ENCODE results near the gene LYL1. TPM values are rescaled to one million over a fixed set of nuclear protein-coding genes. Genes with fewer than 3 reads are reported as not detected.

Gene LYL1
- polyA plus RNA-seq, 1 donor from 2014 or later = not detected

GRCh38 chr19:13095393-13095784, 7.3 kb downstream of the LYL1 start:
- H3K4me2 ChIP-seq (ENCODE audit: low read length) = no peak overlapping the region
- no peaks in the 10 kb centered on the region for H3K79me2 ChIP-seq (replicated peaks; ENCODE audit: insufficient read depth, low read length)
- peaks cover 65% of the 10 kb centered on the region for H3K27me3 ChIP-seq (ENCODE audit: insufficient read depth, low read depth, low read length)
- no peak overlapping the region for H2AFZ ChIP-seq (ENCODE audit: low read depth, low read length)
- no peaks in the 10 kb centered on the region for H4K20me1 ChIP-seq (ENCODE audit: insufficient read depth)
- H3F3A ChIP-seq (ENCODE audit: insufficient read depth, low read length, poor library complexity, severe bottlenecking) = no peaks in the 10 kb centered on the region
- H3K36me3 ChIP-seq (ENCODE audit: insufficient read depth, low read length) = no peaks in the 10 kb centered on the region
- TF ChIP-seq EP300 (conservative IDR thresholded peaks at IDR 0.05; ENCODE audit: poor library complexity, severe bottlenecking) (no peak), CTCF (IDR thresholded peaks at IDR 0.05; ENCODE audit: poor library complexity, severe bottlenecking) (no peak), SMC3 (conservative IDR thresholded peaks at IDR 0.05; ENCODE audit: poor library complexity) (no peak), POLR2AphosphoS5 (IDR thresholded peaks at IDR 0.05) (no peak), REST (IDR thresholded peaks at IDR 0.05; ENCODE audit: borderline replicate concordance) (no peak), TAF1 (IDR thresholded peaks at IDR 0.05; ENCODE audit: low read depth) (no peak), RAD21 (conservative IDR thresholded peaks at IDR 0.05) (no peak), EZH2 (IDR thresholded peaks at IDR 0.05; ENCODE audit: borderline replicate concordance, insufficient read depth, low read length, poor library complexity, severe bottlenecking) (no peak), MXI1 (conservative IDR thresholded peaks at IDR 0.05; ENCODE audit: poor library complexity, severe bottlenecking) (no peak)
- no peaks in the 10 kb centered on the region for H3K9me3 ChIP-seq (ENCODE audit: low read length)
- no peak overlapping the region for H3K9ac ChIP-seq (ENCODE audit: low read length)
- H3K27ac ChIP-seq (ENCODE audit: low read length) = no peak overlapping the region
- no peaks in the 10 kb centered on the region for H3K9me2 ChIP-seq (ENCODE audit: insufficient read depth, low read length)
- H3K4me3 ChIP-seq (ENCODE audit: low read length) = no peak overlapping the region

GRCh38 chr19:13094771-13095392, 7.8 kb downstream of the LYL1 start:
- H3K4me3 ChIP-seq (ENCODE audit: low read length) = no peak overlapping the region
- H3K4me2 ChIP-seq (ENCODE audit: low read length) = no peak overlapping the region
- no peaks in the 10 kb centered on the region for H3K9me2 ChIP-seq (ENCODE audit: insufficient read depth, low read length)
- no peaks in the 10 kb centered on the region for H3K79me2 ChIP-seq (replicated peaks; ENCODE audit: insufficient read depth, low read length)
- H2AFZ ChIP-seq (ENCODE audit: low read depth, low read length) = no peak overlapping the region
- no peaks in the 10 kb centered on the region for H3K36me3 ChIP-seq (ENCODE audit: insufficient read depth, low read length)
- H3K9ac ChIP-seq (ENCODE audit: low read length) = no peak overlapping the region
- H3F3A ChIP-seq (ENCODE audit: insufficient read depth, low read length, poor library complexity, severe bottlenecking) = no peaks in the 10 kb centered on the region
- H4K20me1 ChIP-seq (ENCODE audit: insufficient read depth) = no peaks in the 10 kb centered on the region
- H3K27ac ChIP-seq (ENCODE audit: low read length) = no peak overlapping the region
- TF ChIP-seq SMC3 (conservative IDR thresholded peaks at IDR 0.05; ENCODE audit: poor library complexity) (no peak), EZH2 (IDR thresholded peaks at IDR 0.05; ENCODE audit: borderline replicate concordance, insufficient read depth, low read length, poor library complexity, severe bottlenecking) (no peak), RAD21 (conservative IDR thresholded peaks at IDR 0.05) (no peak), MXI1 (conservative IDR thresholded peaks at IDR 0.05; ENCODE audit: poor library complexity, severe bottlenecking) (no peak), CTCF (IDR thresholded peaks at IDR 0.05; ENCODE audit: poor library complexity, severe bottlenecking) (no peak), REST (IDR thresholded peaks at IDR 0.05; ENCODE audit: borderline replicate concordance) (no peak), POLR2AphosphoS5 (IDR thresholded peaks at IDR 0.05) (no peak), EP300 (conservative IDR thresholded peaks at IDR 0.05; ENCODE audit: poor library complexity, severe bottlenecking) (no peak), TAF1 (IDR thresholded peaks at IDR 0.05; ENCODE audit: low read depth) (no peak)
- H3K9me3 ChIP-seq (ENCODE audit: low read length) = no peaks in the 10 kb centered on the region
- peaks cover 60% of the 10 kb centered on the region for H3K27me3 ChIP-seq (ENCODE audit: insufficient read depth, low read depth, low read length)
